Activated B cell treated with CpG ODN at 0.5 μM for 24 hours (primary cell): ENCODE results near the gene POLR3H. TPM values are rescaled to one million over a fixed set of nuclear protein-coding genes. Genes with fewer than 3 reads are reported as not detected.

Source experiments
- ATAC-seq: fragments of 200-7000 bp; cut with Tn5 transposase; one replicate; pipeline ENCODE4 v1.10.0; 2021; ENCODE audit warnings: low read depth, mild to moderate bottlenecking, moderate library complexity
- CTCF ChIA-PET: fragments of 350-600 bp; sonication (Branson Sonifier 250); formaldehyde crosslinking; loops from one replicate; lab custom pipeline; 2021; ENCODE audit warnings: antibody characterized with exemption; lab: Charles Lee
- POLR2A ChIA-PET: fragments of 350-600 bp; sonication (Branson Sonifier 250); formaldehyde crosslinking; loops from one replicate; lab custom pipeline; 2021; ENCODE audit warnings: antibody characterized with exemption; lab: Charles Lee
- DNase-seq: peaks from one replicate; pipeline ENCODE4 v3.0.0; 2022
- H3K27ac Mint-ChIP-seq: one replicate; pipeline ENCODE4 v1.8.0; 2020; ENCODE audit warnings: mixed read lengths
- H3K27me3 Mint-ChIP-seq: one replicate; pipeline ENCODE4 v1.8.0; 2021; ENCODE audit warnings: mixed read lengths
- H3K36me3 Mint-ChIP-seq: one replicate; pipeline ENCODE4 v1.8.0; 2021; ENCODE audit warnings: low read depth, mixed read lengths
- H3K4me1 Mint-ChIP-seq: one replicate; pipeline ENCODE4 v1.8.0; 2021; ENCODE audit warnings: mixed read lengths
- H3K4me3 Mint-ChIP-seq: one replicate; pipeline ENCODE4 v1.8.0; 2020; ENCODE audit warnings: mild to moderate bottlenecking, mixed read lengths
- H3K9me3 Mint-ChIP-seq: one replicate; pipeline ENCODE4 v1.8.0; 2020; ENCODE audit warnings: mixed read lengths
- CTCF ChIP-seq: fragments of 200-600 bp; IDR thresholded peaks from one replicate; pipeline ENCODE4 v1.8.0; 2022; ENCODE audit warnings: antibody characterized with exemption, mild to moderate bottlenecking
- intact Hi-C: fragments of 100-400 bp; cut with micrococcal nuclease; formaldehyde crosslinking; loops from one replicate; pipeline ENCODE4 v1.15.1; 2024
- total RNA-seq: library from RNA; stranded (reverse); gene quantifications from 2 replicates; pipeline ENCODE4 v1.2.3, GENCODE V29; 2022

POLR3H gene
- total RNA-seq, 1 donor from 2014 or later, result 43.9 TPM

DNA sequence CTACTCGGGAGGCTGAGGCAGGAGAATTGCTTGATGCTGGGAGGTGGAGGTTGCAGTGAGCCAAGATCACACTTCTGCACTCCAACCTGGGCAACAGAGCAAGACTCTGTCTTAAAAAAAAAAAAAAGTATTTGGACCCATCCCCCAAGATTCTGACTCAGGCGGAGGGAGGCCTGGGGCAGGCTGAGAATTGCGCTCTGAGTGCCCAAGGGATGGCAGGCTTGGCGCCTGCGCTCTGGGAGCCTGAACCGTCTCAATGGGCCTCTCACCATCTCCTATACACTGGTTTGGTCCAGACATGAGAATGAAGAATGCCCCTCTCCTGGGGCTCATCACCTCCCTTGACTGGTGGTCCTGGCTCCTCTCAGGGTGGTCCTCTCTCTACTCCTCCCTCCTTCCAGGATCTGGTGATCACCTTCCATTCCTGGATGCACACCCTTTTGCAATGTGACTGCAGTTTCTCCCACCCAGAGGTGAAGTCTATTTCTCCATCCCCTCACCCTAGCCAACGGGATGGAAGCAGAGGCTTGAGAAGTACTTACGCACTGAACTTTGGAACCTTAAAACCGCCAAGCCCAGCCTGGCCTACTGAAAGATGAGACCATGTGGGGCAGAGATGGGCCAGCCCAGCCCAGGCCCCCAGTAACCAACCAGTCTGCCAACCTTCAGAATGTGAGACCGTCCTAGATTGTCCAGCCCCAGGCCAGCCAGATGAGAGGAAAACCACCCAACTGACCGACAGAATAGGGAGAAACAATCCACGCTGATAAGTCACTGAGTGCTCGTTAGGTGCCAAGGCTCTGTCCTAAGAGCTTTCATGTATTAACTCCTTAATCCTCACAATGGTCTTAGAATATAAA lies 4.9 kb downstream of the POLR3H start:
- ChIA-PET POLR2A (no interaction called here), CTCF (no interaction called here)
- Mint-ChIP-seq H3K36me3 (peaks cover 39% of the 10 kb centered on the region), H3K27ac (no peak overlapping the region), H3K9me3 (no peaks in the 10 kb centered on the region), H3K4me3 (no peak overlapping the region), H3K27me3 (no peaks in the 10 kb centered on the region), H3K4me1 (peaks cover 30% of the 10 kb centered on the region)
- ATAC-seq, result no peak
- DNase-seq, result no peak
- no peak for TF ChIP-seq CTCF
- intact Hi-C loops, result loop anchor here (5.0 kb wide), 1 partner anchor 403 kb away; no protein-coding TSS in a partner anchor

GRCh38 chr22:41538583-41538982 lies 5.7 kb downstream of the POLR3H start:
- H3K27ac Mint-ChIP-seq, result no peak overlapping the region
- POLR2A ChIA-PET, result no interaction called here
- H3K9me3 Mint-ChIP-seq, result no peaks in the 10 kb centered on the region
- H3K4me1 Mint-ChIP-seq, result peaks cover 25% of the 10 kb centered on the region
- CTCF ChIA-PET, result no interaction called here
- DNase-seq (no peak), ATAC-seq (no peak)
- H3K4me3 Mint-ChIP-seq, result no peak overlapping the region
- H3K27me3 Mint-ChIP-seq, result no peaks in the 10 kb centered on the region
- H3K36me3 Mint-ChIP-seq, result peaks cover 42% of the 10 kb centered on the region
- intact Hi-C loops, result no loop called here
- TF ChIP-seq CTCF, result no peak

DNA sequence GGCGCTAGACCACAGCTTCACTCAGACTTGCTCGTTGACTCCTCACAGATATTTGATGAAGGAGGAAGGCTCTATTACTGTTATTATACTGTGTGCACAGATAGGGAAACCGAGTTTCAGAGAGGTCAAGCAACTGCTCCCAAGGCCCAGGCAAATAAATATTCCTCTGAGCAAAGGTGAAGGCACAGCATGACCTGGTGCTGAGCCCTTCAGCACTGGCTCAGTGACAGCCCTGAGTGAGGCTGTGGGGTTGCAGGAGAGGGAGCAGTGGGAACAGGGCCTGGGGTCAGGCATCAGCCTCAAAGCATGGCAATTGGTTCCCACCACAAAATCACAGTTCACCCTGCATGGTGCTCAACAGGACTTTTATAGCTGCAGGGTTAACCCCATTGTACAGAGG lies 7.1 kb downstream of the POLR3H start:
- ChIA-PET CTCF (no interaction called here), POLR2A (interaction anchor here (0.6 kb wide), 1 partner anchor 39 kb away, joined by 3 read pairs; no protein-coding TSS in a partner anchor)
- no peak for DNase-seq
- no peak overlapping the region for H3K27ac Mint-ChIP-seq
- no peak for TF ChIP-seq CTCF
- intact Hi-C loops, result no loop called here
- ATAC-seq, result no peak
- H3K27me3 Mint-ChIP-seq, result no peaks in the 10 kb centered on the region
- H3K4me3 Mint-ChIP-seq, result no peak overlapping the region
- H3K4me1 Mint-ChIP-seq, result peaks cover 11% of the 10 kb centered on the region
- H3K9me3 Mint-ChIP-seq, result no peaks in the 10 kb centered on the region
- H3K36me3 Mint-ChIP-seq, result peaks cover 50% of the 10 kb centered on the region

DNA sequence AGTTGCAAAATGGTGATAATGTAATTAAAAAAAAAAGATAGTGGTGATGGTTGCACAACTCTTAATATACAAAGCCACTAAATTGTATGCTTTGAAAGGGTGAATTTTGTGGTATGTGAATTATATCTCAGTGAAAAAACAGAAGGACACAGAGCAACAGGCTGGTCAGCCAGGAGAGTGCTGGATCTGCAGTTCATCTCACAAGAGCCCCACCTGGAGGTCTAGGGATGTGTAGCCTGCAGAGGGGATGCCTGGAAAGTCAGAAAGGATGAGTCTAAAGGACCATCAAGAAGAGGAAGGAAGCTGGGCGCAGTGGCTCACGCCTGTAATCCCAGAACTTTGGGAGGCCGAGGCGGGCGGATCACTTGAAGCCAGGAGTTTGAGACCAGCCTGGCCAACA lies 9.0 kb downstream of the POLR3H start:
- Mint-ChIP-seq H3K27me3 (no peaks in the 10 kb centered on the region), H3K36me3 (peaks cover 63% of the 10 kb centered on the region), H3K9me3 (no peaks in the 10 kb centered on the region), H3K4me1 (no peaks in the 10 kb centered on the region), H3K27ac (no peak overlapping the region), H3K4me3 (no peak overlapping the region)
- CTCF ChIA-PET, result interaction anchor here (1.2 to 1.3 kb wide), 2 partner anchors 18 to 131 kb away, joined by 3 to 5 read pairs; no protein-coding TSS in a partner anchor
- POLR2A ChIA-PET, result interaction anchor here (0.8 to 1.3 kb wide), 2 partner anchors 12 to 154 kb away, joined by 3 read pairs; partner anchors contain the start of gene TEF
- ATAC-seq (no peak), DNase-seq (no peak)
- intact Hi-C loops, result no loop called here
- TF ChIP-seq CTCF, result no peak

GRCh38 chr22:41534219-41534618 lies 10.1 kb downstream of the POLR3H start:
- H3K9me3 Mint-ChIP-seq, result no peaks in the 10 kb centered on the region
- peaks cover 61% of the 10 kb centered on the region for H3K36me3 Mint-ChIP-seq
- no peak overlapping the region for H3K27ac Mint-ChIP-seq
- no peaks in the 10 kb centered on the region for H3K27me3 Mint-ChIP-seq
- ATAC-seq (no peak), DNase-seq (no peak)
- ChIA-PET CTCF (no interaction called here), POLR2A (interaction anchor here (0.7 kb wide), 1 partner anchor 57 kb away, joined by 4 read pairs; no protein-coding TSS in a partner anchor)
- H3K4me1 Mint-ChIP-seq, result no peaks in the 10 kb centered on the region
- no peak for TF ChIP-seq CTCF
- intact Hi-C loops, result no loop called here
- no peak overlapping the region for H3K4me3 Mint-ChIP-seq
